ENCODE results near the gene NRXN3.

Gene NRXN3

GRCh38 chr14:79438696-79439342 lies 1268.6 kb downstream of the NRXN3 start:
- in situ Hi-C loops (cut with MboI; ENCODE audit: low pct_unique_long_range_greater_than_20kb, low sequenced_read_pairs, unreplicated experiment): no loop called here
- DNase-seq (ENCODE audit: low spot score): no peak
- TF ChIP-seq CTCF (IDR thresholded peaks at IDR 0.05; ENCODE audit: extremely low read depth, insufficient read depth, missing control alignments): no peak

- no peak for DNase-seq (ENCODE audit: low spot score)
- no peak for TF ChIP-seq CTCF (IDR thresholded peaks at IDR 0.05; ENCODE audit: extremely low read depth, insufficient read depth, missing control alignments)
- in situ Hi-C loops (cut with MboI; ENCODE audit: low pct_unique_long_range_greater_than_20kb, low sequenced_read_pairs, unreplicated experiment): no loop called here
Observed at GRCh38 chr14:79442786-79443185, 1272.6 kb downstream of the NRXN3 start.

- in situ Hi-C loops (cut with MboI; ENCODE audit: low pct_unique_long_range_greater_than_20kb, low sequenced_read_pairs, unreplicated experiment): no loop called here
- no peak for DNase-seq (ENCODE audit: low spot score)
- TF ChIP-seq CTCF (IDR thresholded peaks at IDR 0.05; ENCODE audit: extremely low read depth, insufficient read depth, missing control alignments): no peak
Observed at GRCh38 chr14:79443602-79444001, 1273.4 kb downstream of the NRXN3 start.

- TF ChIP-seq CTCF (IDR thresholded peaks at IDR 0.05; ENCODE audit: extremely low read depth, insufficient read depth, missing control alignments): no peak
- no peak for DNase-seq (ENCODE audit: low spot score)
Observed at GRCh38 chr14:79448960-79449359, 1278.8 kb downstream of the NRXN3 start.

GRCh38 chr14:79451601-79452000 lies 1281.4 kb downstream of the NRXN3 start:
- no peak for TF ChIP-seq CTCF (IDR thresholded peaks at IDR 0.05; ENCODE audit: extremely low read depth, insufficient read depth, missing control alignments)
- no peak for DNase-seq (ENCODE audit: low spot score)
- in situ Hi-C loops (cut with MboI; ENCODE audit: low pct_unique_long_range_greater_than_20kb, low sequenced_read_pairs, unreplicated experiment): no loop called here

More at GRCh38 chr14:79448960-79449359, 1278.8 kb downstream of the NRXN3 start:
- in situ Hi-C loops (cut with MboI; ENCODE audit: low pct_unique_long_range_greater_than_20kb, low sequenced_read_pairs, unreplicated experiment): no loop called here

GRCh38 chr14:79453276-79453675 lies 1283.1 kb downstream of the NRXN3 start:
- no peak for DNase-seq (ENCODE audit: low spot score)
- in situ Hi-C loops (cut with MboI; ENCODE audit: low pct_unique_long_range_greater_than_20kb, low sequenced_read_pairs, unreplicated experiment): no loop called here
- TF ChIP-seq CTCF (IDR thresholded peaks at IDR 0.05; ENCODE audit: extremely low read depth, insufficient read depth, missing control alignments): no peak
